Stimulated activated CD8-positive, alpha-beta memory T cell treated with anti-CD3 and anti-CD28 coated beads, Interleukin-15, amount 100 ng/mL, for 24 hours (primary cell): Measurements from ENCODE around the gene ALDH3A2.
"Not testable (repeated sequence)": the region's sequence is repeated elsewhere in the genome, so short reads cannot be mapped to it uniquely, and the experiment has no call there.

ENCODE experiments used
- DNase-seq: peaks from one replicate; pipeline ENCODE4 v3.0.0-alpha.2; 2020; ENCODE audit warnings: low read depth

Gene ALDH3A2

GRCh38 chr17:19678581-19679453 is 30.3 kb downstream of the ALDH3A2 start:
- no peak for DNase-seq

- no peak for DNase-seq
Observed at GRCh38 chr17:19683117-19683516, 34.6 kb downstream of the ALDH3A2 start.

GRCh38 chr17:19684909-19685580 is 36.5 kb downstream of the ALDH3A2 start:
- not testable (repeated sequence) for DNase-seq

- no peak for DNase-seq
Observed at GRCh38 chr17:19686400-19687090, 38.0 kb downstream of the ALDH3A2 start.

GRCh38 chr17:19702217-19702641 is 53.7 kb downstream of the ALDH3A2 start:
- DNase-seq, result no peak

GRCh38 chr17:19703106-19703827 is 54.7 kb downstream of the ALDH3A2 start:
- no peak for DNase-seq

GRCh38 chr17:19703828-19704613 is 55.5 kb downstream of the ALDH3A2 start:
- DNase-seq, result no peak

GRCh38 chr17:19705201-19705600 is 56.6 kb downstream of the ALDH3A2 start:
- DNase-seq, result no peak

- no peak for DNase-seq
Observed at GRCh38 chr17:19705771-19706770, 57.5 kb downstream of the ALDH3A2 start.

GRCh38 chr17:19706791-19707727 is 58.5 kb downstream of the ALDH3A2 start:
- no peak for DNase-seq

- no peak for DNase-seq
Observed at GRCh38 chr17:19707728-19708221, 59.2 kb downstream of the ALDH3A2 start.

GRCh38 chr17:19708431-19709175 is 60.1 kb downstream of the ALDH3A2 start:
- no peak for DNase-seq

GRCh38 chr17:19709841-19710240 is 61.3 kb downstream of the ALDH3A2 start:
- no peak for DNase-seq

- no peak for DNase-seq
Observed at GRCh38 chr17:19712436-19713004, 64.0 kb downstream of the ALDH3A2 start.

- no peak for DNase-seq
Observed at GRCh38 chr17:19713462-19713861, 64.9 kb downstream of the ALDH3A2 start.

GRCh38 chr17:19713901-19714361 is 65.4 kb downstream of the ALDH3A2 start:
- no peak for DNase-seq
